IMR-90 (cell line): Measurements from ENCODE around the gene DNAJC27. TPM values are rescaled to one million over a fixed set of nuclear protein-coding genes. Genes with fewer than 3 reads are reported as not detected.
A peak's percentile ranks its signal among the peaks of the same experiment; 100 is the strongest.

Experiments
- ATAC-seq: fragments of 200-7000 bp; cut with Tn5 transposase; 2 replicates; pipeline ENCODE4 v1.9.1; 2020; ENCODE audit warnings: low read depth, mild to moderate bottlenecking, moderate library complexity
- BruUV-seq: library from RNA; stranded (reverse); fragments of 400-500 nt; replicated peaks from 2 replicates; lab custom pipeline; 2021; lab: Mats Ljungman, UMichigan
- CTCF ChIA-PET: fragments of 300-600 bp; formaldehyde crosslinking; extraction: SDS; loops from one replicate; lab custom pipeline; 2021; ENCODE audit warnings: antibody characterized with exemption; lab: Yijun Ruan, JAX
- POLR2A ChIA-PET: fragments of 300-600 bp; sonication (Branson Sonifier 250); formaldehyde crosslinking; loops from one replicate; lab custom pipeline; 2022; ENCODE audit warnings: antibody characterized with exemption; ENCODE audit not compliant: unreplicated experiment; lab: Charles Lee
- DNase-seq: peaks from one replicate; pipeline ENCODE4 v3.0.0; 2013
- H2AFZ ChIP-seq: replicated peaks from 2 replicates; pipeline ENCODE3; 2013; ENCODE audit warnings: low read length, mild to moderate bottlenecking; ENCODE audit not compliant: poor library complexity
- H2AK5ac ChIP-seq: 2 replicates; pipeline ENCODE4 v1.6.1; 2013; ENCODE audit warnings: low read depth, low read length, inconsistent platforms
- H2AK9ac ChIP-seq: replicated peaks from 2 replicates; pipeline ENCODE3; 2013; ENCODE audit warnings: mild to moderate bottlenecking, low read depth, low read length, moderate library complexity; ENCODE audit not compliant: poor library complexity
- H2BK120ac ChIP-seq: 2 replicates; pipeline ENCODE4 v1.6.1; 2013; ENCODE audit warnings: low read depth, low read length, inconsistent platforms
- H2BK15ac ChIP-seq: 3 replicates; pipeline ENCODE4 v1.6.1; 2013; ENCODE audit warnings: low read depth, low read length, inconsistent platforms
- H2BK20ac ChIP-seq: 2 replicates; pipeline ENCODE4 v1.6.1; 2013; ENCODE audit warnings: low read depth, mild to moderate bottlenecking, inconsistent platforms, low read length, moderate library complexity
- H2BK5ac ChIP-seq: 2 replicates; pipeline ENCODE4 v1.6.1; 2013; ENCODE audit warnings: mild to moderate bottlenecking, low read depth, low read length, inconsistent platforms; ENCODE audit not compliant: poor library complexity, severe bottlenecking
- H3K14ac ChIP-seq: replicated peaks from 2 replicates; pipeline ENCODE4 v1.6.1; 2013; ENCODE audit warnings: low read depth, low read length, inconsistent platforms
- H3K18ac ChIP-seq: 2 replicates; pipeline ENCODE4 v1.6.1; 2013; ENCODE audit warnings: low read depth, low read length, control low read depth
- H3K23ac ChIP-seq: 2 replicates; pipeline ENCODE4 v1.6.1; 2013; ENCODE audit warnings: low read depth, low read length, inconsistent platforms
- H3K27ac ChIP-seq: 2 replicates; pipeline ENCODE4 v1.5.1; 2013; ENCODE audit warnings: mild to moderate bottlenecking, control low read depth, low read length; ENCODE audit not compliant: insufficient read depth
- H3K27me3 ChIP-seq: 2 replicates; pipeline ENCODE4 v1.6.1; 2013; ENCODE audit warnings: low read length; ENCODE audit not compliant: control insufficient read depth, insufficient read depth
- H3K36me3 ChIP-seq: 2 replicates; pipeline ENCODE4 v1.6.1; 2013; ENCODE audit warnings: low read length, mixed read lengths; ENCODE audit not compliant: control insufficient read depth, insufficient read depth
- H3K4ac ChIP-seq: 2 replicates; pipeline ENCODE4 v1.6.1; 2013; ENCODE audit warnings: low read depth, low read length, inconsistent platforms
- H3K4me1 ChIP-seq: 2 replicates; pipeline ENCODE4 v1.6.1; 2013; ENCODE audit warnings: low read length, mixed read lengths; ENCODE audit not compliant: control insufficient read depth, insufficient read depth
- H3K4me2 ChIP-seq: 2 replicates; pipeline ENCODE4 v1.6.1; 2013; ENCODE audit warnings: low read depth, mild to moderate bottlenecking, control low read depth, low read length, moderate library complexity
- H3K4me3 ChIP-seq: 2 replicates; pipeline ENCODE4 v1.5.1; 2013; ENCODE audit warnings: low read depth, mild to moderate bottlenecking, control low read depth, low read length, moderate library complexity; ENCODE audit not compliant: insufficient read depth
- H3K56ac ChIP-seq: 2 replicates; pipeline ENCODE4 v1.6.1; 2013; ENCODE audit warnings: low read length, inconsistent platforms; ENCODE audit not compliant: insufficient read depth; ENCODE audit errors: extremely low read depth
- H3K79me1 ChIP-seq, 2 experiments: 2 replicates each; pipeline ENCODE4 v1.6.1; 2013; ENCODE audit warnings: low read length in 2 of 2, inconsistent platforms in 1 of 2, low read depth in 1 of 2
- H3K9ac ChIP-seq: 2 replicates; pipeline ENCODE4 v1.6.1; 2013; ENCODE audit warnings: low read depth, low read length, control low read depth
- H3K9me1 ChIP-seq: 2 replicates; pipeline ENCODE4 v1.6.1; 2013; ENCODE audit warnings: low read length, inconsistent platforms; ENCODE audit not compliant: insufficient read depth
- H3K9me3 ChIP-seq: 2 replicates; pipeline ENCODE4 v1.6.1; 2013; ENCODE audit warnings: low read length; ENCODE audit not compliant: control insufficient read depth, insufficient read depth
- H4K20me1 ChIP-seq: 2 replicates; pipeline ENCODE4 v1.6.1; 2013; ENCODE audit warnings: low read length, inconsistent platforms; ENCODE audit not compliant: insufficient read depth
- H4K5ac ChIP-seq: 2 replicates; pipeline ENCODE4 v1.6.1; 2013; ENCODE audit warnings: mild to moderate bottlenecking, low read depth, low read length, control low read depth
- H4K8ac ChIP-seq, 2 experiments: 2 replicates each; pipeline ENCODE4 v1.6.1; 2013; ENCODE audit warnings: low read depth in 2 of 2, low read length in 2 of 2, control low read depth in 1 of 2, inconsistent platforms in 1 of 2
- H4K91ac ChIP-seq: 2 replicates; pipeline ENCODE4 v1.6.1; 2013; ENCODE audit warnings: low read depth, low read length, inconsistent platforms; ENCODE audit not compliant: insufficient read depth
- BHLHE40 ChIP-seq: fragments of 150-350 bp; IDR thresholded peaks from 2 replicates; pipeline ENCODE4 v1.6.1; 2016; ENCODE audit warnings: mild to moderate bottlenecking, low read depth, low read length
- CEBPB ChIP-seq: IDR thresholded peaks from 2 replicates; pipeline ENCODE4 v1.6.1; 2012; ENCODE audit warnings: low read depth, low read length, improper control_type of control experiment
- CHD1 ChIP-seq: IDR thresholded peaks from 2 replicates; pipeline ENCODE4 v1.6.1; 2012; ENCODE audit warnings: low read depth, low read length, improper control_type of control experiment
- ELK1 ChIP-seq: fragments of 150-350 bp; IDR thresholded peaks from 2 replicates; pipeline ENCODE4 v1.6.1; 2016; ENCODE audit warnings: low read depth, mild to moderate bottlenecking, low read length, moderate library complexity, borderline replicate concordance
- FOS ChIP-seq: fragments of 150-350 bp; IDR thresholded peaks from 2 replicates; pipeline ENCODE4 v1.6.1; 2016; ENCODE audit warnings: low read depth, low read length
- MAFK ChIP-seq: IDR thresholded peaks from 2 replicates; pipeline ENCODE4 v1.6.1; 2012; ENCODE audit warnings: low read depth, low read length, improper control_type of control experiment
- MXI1 ChIP-seq: IDR thresholded peaks from 2 replicates; pipeline ENCODE4 v1.6.1; 2012; ENCODE audit warnings: low read depth, mild to moderate bottlenecking, low read length, moderate library complexity, borderline replicate concordance
- NFE2L2 ChIP-seq: fragments of 150-350 bp; IDR thresholded peaks from 2 replicates; pipeline ENCODE4 v1.6.1; 2016; ENCODE audit warnings: low read depth, mild to moderate bottlenecking, low read length
- POLR2A ChIP-seq: IDR thresholded peaks from 2 replicates; pipeline ENCODE4 v1.6.1; 2012; ENCODE audit warnings: mild to moderate bottlenecking, low read depth, low read length
- RAD21 ChIP-seq: IDR thresholded peaks from 2 replicates; pipeline ENCODE4 v1.6.1; 2012; ENCODE audit warnings: low read length, improper control_type of control experiment
- RCOR1 ChIP-seq: IDR thresholded peaks from 2 replicates; pipeline ENCODE4 v1.6.1; 2012; ENCODE audit warnings: mild to moderate bottlenecking, low read length, improper control_type of control experiment; ENCODE audit not compliant: insufficient replicate concordance
- RFX5 ChIP-seq: IDR thresholded peaks from 2 replicates; pipeline ENCODE4 v1.8.0; 2012; ENCODE audit warnings: low read depth, mild to moderate bottlenecking, low read length, moderate library complexity
- SMC3 ChIP-seq: fragments of 150-350 bp; IDR thresholded peaks from 2 replicates; pipeline ENCODE4 v1.6.1; 2016; ENCODE audit warnings: low read depth, mild to moderate bottlenecking, antibody characterized with exemption, low read length, moderate library complexity
- WGBS, 2 experiments: methylation state at CpG; one replicate each; pipeline versions ENCODE4 v1.1.5 to v1.1.7; 2013; ENCODE audit warnings: missing lambda C conversion rate in 2 of 2; ENCODE audit not compliant: insufficient read length in 1 of 2; ENCODE audit errors: extremely low coverage in 2 of 2; 5-methylcytosine and 5-hydroxymethylcytosine counted together
- dilution Hi-C: fragments of 300-500 bp; cut with HindIII; formaldehyde crosslinking; loops from one replicate; pipeline ENCODE4 v1.14.3; 2018; ENCODE audit warnings: low sequenced_read_pairs; ENCODE audit not compliant: unreplicated experiment
- in situ Hi-C: fragments of 300-500 bp; cut with MboI; formaldehyde crosslinking; loops from 3 replicates; pipeline ENCODE4 v1.14.3; 2019; ENCODE audit warnings: low sequenced_read_pairs, inconsistent platforms, mixed read lengths
- intact Hi-C: fragments of 100-400 bp; cut with micrococcal nuclease; formaldehyde crosslinking; loops from 2 replicates; pipeline ENCODE4 v1.10.0; 2022
- polyA plus RNA-seq, 3 experiments: library from polyadenylated mRNA; depleted of rRNA; stranded (reverse); fragments of >200 nt; gene quantifications; 2 replicates each; pipeline ENCODE4 v1.2.3, GENCODE V29; 2012; ENCODE audit warnings: low replicate concordance in 1 of 3
- total RNA-seq: library from RNA; depleted of rRNA; stranded (reverse); fragments of >200 nt; gene quantifications from 2 replicates; pipeline ENCODE4 v1.2.3, GENCODE V29; 2012
- TF ChIP-seq, protein P1 (sequence below): fragments of 150-350 bp; IDR thresholded peaks from 2 replicates; pipeline ENCODE4 v1.6.1; 2017; ENCODE audit warnings: mild to moderate bottlenecking, antibody characterized with exemption, low read length, low read depth
- TF ChIP-seq, protein P2 (sequence below): conservative IDR thresholded peaks from 2 replicates; pipeline ENCODE4 v1.5.1; 2012; ENCODE audit warnings: mild to moderate bottlenecking, low read depth, low read length, improper control_type of control experiment

Gene DNAJC27
- total and polyA plus RNA-seq, 2 of the 4 experiments (the other 2 are of a cell fraction), result 1.6 to 2.0 TPM

DNA sequence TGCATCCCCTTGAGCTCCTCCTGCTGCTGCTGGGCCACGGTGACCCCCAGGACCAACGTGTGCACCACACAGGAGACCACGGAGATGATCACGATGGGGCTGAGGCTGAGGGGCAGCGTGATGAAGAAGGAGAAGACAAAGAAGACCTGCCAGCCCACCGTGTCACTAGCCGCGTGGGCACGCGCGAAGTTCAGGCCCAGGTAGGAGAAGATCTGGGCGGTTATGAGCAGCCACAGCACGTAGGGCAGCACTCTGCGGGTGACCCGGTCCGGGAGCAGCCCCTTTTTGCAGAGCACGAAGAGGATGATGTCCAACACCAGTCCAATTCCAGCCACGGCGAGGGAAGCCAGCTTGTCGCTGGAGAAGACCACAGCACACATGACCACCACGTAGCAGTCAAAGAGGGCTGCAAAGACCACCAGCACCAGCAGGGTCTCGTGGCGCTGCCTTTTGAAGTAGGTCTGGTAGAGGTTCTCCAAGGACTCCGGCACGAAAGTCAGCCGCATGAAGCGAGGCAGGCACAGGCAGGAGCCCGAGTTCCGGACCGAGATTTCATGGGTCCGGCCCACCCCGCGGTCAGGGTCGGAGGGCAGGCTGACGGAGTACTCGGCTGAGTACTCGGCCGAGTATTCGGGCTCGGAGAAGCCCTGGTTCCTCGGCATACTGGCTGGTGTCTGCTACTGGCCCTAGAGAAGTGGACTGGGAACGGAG lies 53.3 kb downstream of the DNAJC27 start:
- no peak for ATAC-seq
- no peaks in the 10 kb centered on the region for H3K9me3 ChIP-seq
- peak overlapping the region; percentile 21 for H2AK9ac ChIP-seq
- WGBS, 2 experiments, result 92% methylated on average over 23 of the region's 42 CpGs; no CpG with 5 or more reads in 1 of the 2 experiments
- no peak overlapping the region for H2BK120ac ChIP-seq
- H3K9me1 ChIP-seq, result peaks cover 4% of the 10 kb centered on the region; the same call in 1 of the 2 replicates
- no peak overlapping the region for H2BK5ac ChIP-seq
- H3K4ac ChIP-seq, result peak overlapping the region; percentile 43; the same call in 1 of the 2 replicates
- no peak overlapping the region for H3K4me3 ChIP-seq
- H3K18ac ChIP-seq, result no peak overlapping the region
- POLR2A ChIA-PET, result no interaction called here
- H3K36me3 ChIP-seq, result peaks cover 14% of the 10 kb centered on the region; the same call in 1 of the 2 replicates
- no TSS peak for BruUV-seq
- no peaks in the 10 kb centered on the region for H3K27me3 ChIP-seq
- peak overlapping the region; percentile 73 for H2AK5ac ChIP-seq
- no peak overlapping the region for H4K5ac ChIP-seq
- peak overlapping the region in 1 of 2 experiments; percentile 20; a peak in 1 of 4 replicates for H4K8ac ChIP-seq
- peak overlapping the region; percentile 82; the same call in 1 of the 2 replicates for H3K9ac ChIP-seq
- H3K4me1 ChIP-seq, result peaks cover 22% of the 10 kb centered on the region; the same call in 1 of the 2 replicates
- H3K4me2 ChIP-seq, result peak overlapping the region; percentile 44; the same call in 1 of the 2 replicates
- H4K91ac ChIP-seq, result no peak overlapping the region
- H3K27ac ChIP-seq, result no peak overlapping the region
- intact Hi-C loops, result no loop called here
- H3K14ac ChIP-seq, result peak overlapping the region; percentile 6
- in situ Hi-C loops, result no loop called here
- peaks cover 3 to 39% of the 10 kb centered on the region in 2 experiments; a peak in 3 of 4 replicates for H3K79me1 ChIP-seq
- dilution Hi-C loops, result no loop called here
- DNase-seq, result no peak
- peaks cover 11% of the 10 kb centered on the region for H4K20me1 ChIP-seq
- H2BK20ac ChIP-seq, result no peak overlapping the region
- peak overlapping the region; percentile 85 for H2AFZ ChIP-seq
- peak overlapping the region; percentile 15; the same call in 1 of the 3 replicates for H2BK15ac ChIP-seq
- no peak overlapping the region for H3K56ac ChIP-seq
- CTCF ChIA-PET, result no interaction called here
- H3K23ac ChIP-seq, result peak overlapping the region; percentile 10; the same call in 1 of the 2 replicates
- TF ChIP-seq, protein P1, sequence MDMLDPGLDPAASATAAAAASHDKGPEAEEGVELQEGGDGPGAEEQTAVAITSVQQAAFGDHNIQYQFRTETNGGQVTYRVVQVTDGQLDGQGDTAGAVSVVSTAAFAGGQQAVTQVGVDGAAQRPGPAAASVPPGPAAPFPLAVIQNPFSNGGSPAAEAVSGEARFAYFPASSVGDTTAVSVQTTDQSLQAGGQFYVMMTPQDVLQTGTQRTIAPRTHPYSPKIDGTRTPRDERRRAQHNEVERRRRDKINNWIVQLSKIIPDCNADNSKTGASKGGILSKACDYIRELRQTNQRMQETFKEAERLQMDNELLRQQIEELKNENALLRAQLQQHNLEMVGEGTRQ, result no peak
- no peak for TF ChIP-seq CEBPB
- no peak for TF ChIP-seq FOS
- no peak for TF ChIP-seq MXI1
- no peak for TF ChIP-seq ELK1
- TF ChIP-seq BHLHE40, result no peak
- TF ChIP-seq, protein P2, sequence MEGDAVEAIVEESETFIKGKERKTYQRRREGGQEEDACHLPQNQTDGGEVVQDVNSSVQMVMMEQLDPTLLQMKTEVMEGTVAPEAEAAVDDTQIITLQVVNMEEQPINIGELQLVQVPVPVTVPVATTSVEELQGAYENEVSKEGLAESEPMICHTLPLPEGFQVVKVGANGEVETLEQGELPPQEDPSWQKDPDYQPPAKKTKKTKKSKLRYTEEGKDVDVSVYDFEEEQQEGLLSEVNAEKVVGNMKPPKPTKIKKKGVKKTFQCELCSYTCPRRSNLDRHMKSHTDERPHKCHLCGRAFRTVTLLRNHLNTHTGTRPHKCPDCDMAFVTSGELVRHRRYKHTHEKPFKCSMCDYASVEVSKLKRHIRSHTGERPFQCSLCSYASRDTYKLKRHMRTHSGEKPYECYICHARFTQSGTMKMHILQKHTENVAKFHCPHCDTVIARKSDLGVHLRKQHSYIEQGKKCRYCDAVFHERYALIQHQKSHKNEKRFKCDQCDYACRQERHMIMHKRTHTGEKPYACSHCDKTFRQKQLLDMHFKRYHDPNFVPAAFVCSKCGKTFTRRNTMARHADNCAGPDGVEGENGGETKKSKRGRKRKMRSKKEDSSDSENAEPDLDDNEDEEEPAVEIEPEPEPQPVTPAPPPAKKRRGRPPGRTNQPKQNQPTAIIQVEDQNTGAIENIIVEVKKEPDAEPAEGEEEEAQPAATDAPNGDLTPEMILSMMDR, result no peak
- no peak for TF ChIP-seq RFX5
- no peak for TF ChIP-seq MAFK
- TF ChIP-seq RAD21, result no peak
- TF ChIP-seq RCOR1, result no peak
- no peak for TF ChIP-seq POLR2A
- TF ChIP-seq SMC3, result no peak
- no peak for TF ChIP-seq CHD1
- no peak for TF ChIP-seq NFE2L2
